Activated naive CD4-positive, alpha-beta T cell treated with anti-CD3 and anti-CD28 coated beads, Interleukin-2, amount 50 U/mL, for 24 hours (primary cell): ENCODE results near the gene AGPAT4.

Source experiments
- H3K27ac Mint-ChIP-seq: one replicate; pipeline ENCODE4 v1.8.0; 2021; ENCODE audit warnings: mild to moderate bottlenecking, mixed read lengths
- H3K27me3 Mint-ChIP-seq: one replicate; pipeline ENCODE4 v1.8.0; 2021; ENCODE audit warnings: mixed read lengths
- H3K36me3 Mint-ChIP-seq: one replicate; pipeline ENCODE4 v1.8.0; 2021; ENCODE audit warnings: mixed read lengths
- H3K4me1 Mint-ChIP-seq: one replicate; pipeline ENCODE4 v1.8.0; 2021; ENCODE audit warnings: mixed read lengths
- H3K4me3 Mint-ChIP-seq: one replicate; pipeline ENCODE4 v1.8.0; 2021; ENCODE audit warnings: mild to moderate bottlenecking, mixed read lengths
- H3K9me3 Mint-ChIP-seq: one replicate; pipeline ENCODE4 v1.8.0; 2021; ENCODE audit warnings: mixed read lengths

Gene AGPAT4

GRCh38 chr6:161215193-161215592 is 58.7 kb downstream of the AGPAT4 start:
- no peaks in the 10 kb centered on the region for H3K9me3 Mint-ChIP-seq
- peaks cover 22% of the 10 kb centered on the region for H3K36me3 Mint-ChIP-seq
- no peaks in the 10 kb centered on the region for H3K4me1 Mint-ChIP-seq
- H3K4me3 Mint-ChIP-seq: no peak overlapping the region
- H3K27ac Mint-ChIP-seq: no peak overlapping the region
- H3K27me3 Mint-ChIP-seq: no peaks in the 10 kb centered on the region

GRCh38 chr6:161214722-161215121 is 59.1 kb downstream of the AGPAT4 start:
- peaks cover 22% of the 10 kb centered on the region for H3K36me3 Mint-ChIP-seq
- H3K4me3 Mint-ChIP-seq: no peak overlapping the region
- no peaks in the 10 kb centered on the region for H3K27me3 Mint-ChIP-seq
- no peaks in the 10 kb centered on the region for H3K9me3 Mint-ChIP-seq
- H3K4me1 Mint-ChIP-seq: no peaks in the 10 kb centered on the region
- H3K27ac Mint-ChIP-seq: no peak overlapping the region

- Mint-ChIP-seq H3K4me3 (no peak overlapping the region), H3K27me3 (no peaks in the 10 kb centered on the region), H3K9me3 (no peaks in the 10 kb centered on the region), H3K27ac (no peak overlapping the region), H3K4me1 (no peaks in the 10 kb centered on the region), H3K36me3 (peaks cover 21% of the 10 kb centered on the region)
These were observed 61.0 kb downstream of the AGPAT4 start for GRCh38 chr6:161212902-161213301.

- Mint-ChIP-seq H3K9me3 (no peaks in the 10 kb centered on the region), H3K4me3 (no peak overlapping the region), H3K27ac (no peak overlapping the region), H3K4me1 (no peaks in the 10 kb centered on the region), H3K36me3 (peaks cover 17% of the 10 kb centered on the region), H3K27me3 (no peaks in the 10 kb centered on the region)
These were observed 62.4 kb downstream of the AGPAT4 start for GRCh38 chr6:161211380-161212035.

- H3K4me1 Mint-ChIP-seq: no peaks in the 10 kb centered on the region
- H3K27ac Mint-ChIP-seq: no peak overlapping the region
- H3K36me3 Mint-ChIP-seq: peaks cover 14% of the 10 kb centered on the region
- no peaks in the 10 kb centered on the region for H3K27me3 Mint-ChIP-seq
- H3K4me3 Mint-ChIP-seq: no peak overlapping the region
- no peaks in the 10 kb centered on the region for H3K9me3 Mint-ChIP-seq
These were observed 63.0 kb downstream of the AGPAT4 start for GRCh38 chr6:161210857-161211256.

- H3K9me3 Mint-ChIP-seq: no peaks in the 10 kb centered on the region
- peaks cover 5% of the 10 kb centered on the region for H3K36me3 Mint-ChIP-seq
- no peaks in the 10 kb centered on the region for H3K4me1 Mint-ChIP-seq
- no peaks in the 10 kb centered on the region for H3K27me3 Mint-ChIP-seq
- no peak overlapping the region for H3K27ac Mint-ChIP-seq
- no peak overlapping the region for H3K4me3 Mint-ChIP-seq
These were observed 66.7 kb downstream of the AGPAT4 start for GRCh38 chr6:161207200-161207599.

GRCh38 chr6:161204866-161205557 is 68.8 kb downstream of the AGPAT4 start:
- Mint-ChIP-seq H3K27me3 (no peaks in the 10 kb centered on the region), H3K4me1 (no peaks in the 10 kb centered on the region), H3K27ac (no peak overlapping the region), H3K36me3 (peaks cover 3% of the 10 kb centered on the region), H3K9me3 (no peaks in the 10 kb centered on the region), H3K4me3 (no peak overlapping the region)

GRCh38 chr6:161200610-161201370 is 73.1 kb downstream of the AGPAT4 start:
- Mint-ChIP-seq H3K36me3 (peaks cover 8% of the 10 kb centered on the region), H3K27ac (no peak overlapping the region)

GRCh38 chr6:161199850-161200249 is 74.0 kb downstream of the AGPAT4 start:
- no peaks in the 10 kb centered on the region for H3K4me1 Mint-ChIP-seq
- no peaks in the 10 kb centered on the region for H3K9me3 Mint-ChIP-seq
- peaks cover 6% of the 10 kb centered on the region for H3K36me3 Mint-ChIP-seq
- H3K27me3 Mint-ChIP-seq: no peaks in the 10 kb centered on the region
- H3K4me3 Mint-ChIP-seq: no peak overlapping the region
- no peak overlapping the region for H3K27ac Mint-ChIP-seq

More at GRCh38 chr6:161200610-161201370, 73.1 kb downstream of the AGPAT4 start:
- Mint-ChIP-seq H3K4me3 (no peak overlapping the region), H3K9me3 (no peaks in the 10 kb centered on the region), H3K27me3 (no peaks in the 10 kb centered on the region), H3K4me1 (no peaks in the 10 kb centered on the region)

- H3K36me3 Mint-ChIP-seq: peaks cover 6% of the 10 kb centered on the region
- H3K27ac Mint-ChIP-seq: no peak overlapping the region
- H3K27me3 Mint-ChIP-seq: no peaks in the 10 kb centered on the region
- H3K9me3 Mint-ChIP-seq: no peaks in the 10 kb centered on the region
- no peaks in the 10 kb centered on the region for H3K4me1 Mint-ChIP-seq
- no peak overlapping the region for H3K4me3 Mint-ChIP-seq
These were observed 74.9 kb downstream of the AGPAT4 start for GRCh38 chr6:161198783-161199460.

GRCh38 chr6:161198176-161198575 is 75.7 kb downstream of the AGPAT4 start:
- Mint-ChIP-seq H3K9me3 (no peaks in the 10 kb centered on the region), H3K4me1 (no peaks in the 10 kb centered on the region), H3K27me3 (no peaks in the 10 kb centered on the region), H3K27ac (no peak overlapping the region), H3K36me3 (peaks cover 6% of the 10 kb centered on the region), H3K4me3 (no peak overlapping the region)

GRCh38 chr6:161195386-161195785 is 78.5 kb downstream of the AGPAT4 start:
- H3K4me3 Mint-ChIP-seq: no peak overlapping the region
- H3K9me3 Mint-ChIP-seq: peaks cover 4% of the 10 kb centered on the region
- H3K36me3 Mint-ChIP-seq: peaks cover 9% of the 10 kb centered on the region
- H3K4me1 Mint-ChIP-seq: no peaks in the 10 kb centered on the region
- no peaks in the 10 kb centered on the region for H3K27me3 Mint-ChIP-seq
- no peak overlapping the region for H3K27ac Mint-ChIP-seq

- no peak overlapping the region for H3K4me3 Mint-ChIP-seq
- peaks cover 6% of the 10 kb centered on the region for H3K36me3 Mint-ChIP-seq
- H3K27me3 Mint-ChIP-seq: no peaks in the 10 kb centered on the region
- H3K9me3 Mint-ChIP-seq: peaks cover 4% of the 10 kb centered on the region
- H3K27ac Mint-ChIP-seq: no peak overlapping the region
- H3K4me1 Mint-ChIP-seq: no peaks in the 10 kb centered on the region
These were observed 79.5 kb downstream of the AGPAT4 start for GRCh38 chr6:161194374-161194773.

- no peaks in the 10 kb centered on the region for H3K4me1 Mint-ChIP-seq
- no peak overlapping the region for H3K27ac Mint-ChIP-seq
- no peak overlapping the region for H3K4me3 Mint-ChIP-seq
- H3K36me3 Mint-ChIP-seq: peaks cover 6% of the 10 kb centered on the region
- no peaks in the 10 kb centered on the region for H3K27me3 Mint-ChIP-seq
- H3K9me3 Mint-ChIP-seq: peaks cover 4% of the 10 kb centered on the region
These were observed 81.0 kb downstream of the AGPAT4 start for GRCh38 chr6:161192636-161193411.

GRCh38 chr6:161191671-161192070 is 82.2 kb downstream of the AGPAT4 start:
- Mint-ChIP-seq H3K36me3 (peaks cover 8% of the 10 kb centered on the region), H3K27ac (no peak overlapping the region), H3K4me1 (no peaks in the 10 kb centered on the region), H3K27me3 (no peaks in the 10 kb centered on the region), H3K9me3 (peaks cover 4% of the 10 kb centered on the region), H3K4me3 (no peak overlapping the region)
